ENCODE measurements around the gene DMXL1. TPM values are rescaled to one million over a fixed set of nuclear protein-coding genes. Genes with fewer than 3 reads are reported as not detected.

Gene DMXL1
- total RNA-seq, 1 experiment from 2014 or later = 20.6 TPM

- Histone ChIP-seq H3K9me3 (ENCODE audit: low read length) (no peaks in the 10 kb centered on the region), H3K9me2 (replicated peaks; ENCODE audit: low read length) (no peaks in the 10 kb centered on the region), H3K9ac (ENCODE audit: low read length) (no peak overlapping the region), H3K4me2 (ENCODE audit: low read length) (no peak overlapping the region), H2AFZ (ENCODE audit: low read length) (no peak overlapping the region), H3K4me1 (ENCODE audit: insufficient read depth, low read length) (no peaks in the 10 kb centered on the region), H3K36me3 (ENCODE audit: low read depth, low read length) (no peaks in the 10 kb centered on the region; the same call in 1 of the 2 replicates), H3K27me3 (ENCODE audit: low read length) (no peaks in the 10 kb centered on the region), H3K4me3 (ENCODE audit: low read length) (no peak overlapping the region), H3K27ac (ENCODE audit: low read length) (no peak overlapping the region), H3K79me2 (ENCODE audit: low read length) (no peaks in the 10 kb centered on the region), H3F3A (ENCODE audit: low read length, unreplicated experiment) (no peaks in the 10 kb centered on the region), H4K20me1 (ENCODE audit: low read length) (no peaks in the 10 kb centered on the region)
- ATAC-seq = no peak
- ChIA-PET CTCF (no interaction called here), POLR2A (ENCODE audit: unreplicated experiment) (no interaction called here)
- intact Hi-C loops (cut with micrococcal nuclease) = no loop called here
- no TSS peak for BruUV-seq (replicated peaks)
- no peak for DNase-seq
- TF ChIP-seq CTCF (conservative IDR thresholded peaks at IDR 0.05; ENCODE audit: low read depth, low read length) (no peak), EZH2 (IDR thresholded peaks at IDR 0.05; ENCODE audit: low read length, unreplicated experiment) (no peak), EZH2phosphoT487 (IDR thresholded peaks at IDR 0.05; ENCODE audit: borderline replicate concordance, low read length) (no peak)
These were observed 65.9 kb downstream of the DMXL1 start for GRCh38 chr5:119136666-119137318.

- Histone ChIP-seq H3K9me2 (replicated peaks; ENCODE audit: low read length) (no peaks in the 10 kb centered on the region), H3K4me2 (ENCODE audit: low read length) (no peak overlapping the region), H3F3A (ENCODE audit: low read length, unreplicated experiment) (no peaks in the 10 kb centered on the region), H3K27me3 (ENCODE audit: low read length) (no peaks in the 10 kb centered on the region), H3K9me3 (ENCODE audit: low read length) (no peaks in the 10 kb centered on the region), H3K27ac (ENCODE audit: low read length) (no peak overlapping the region), H2AFZ (ENCODE audit: low read length) (no peak overlapping the region), H3K36me3 (ENCODE audit: low read depth, low read length) (no peaks in the 10 kb centered on the region), H3K4me3 (ENCODE audit: low read length) (no peak overlapping the region), H4K20me1 (ENCODE audit: low read length) (no peaks in the 10 kb centered on the region), H3K4me1 (ENCODE audit: insufficient read depth, low read length) (no peaks in the 10 kb centered on the region), H3K79me2 (ENCODE audit: low read length) (no peaks in the 10 kb centered on the region), H3K9ac (ENCODE audit: low read length) (no peak overlapping the region)
- no TSS peak for BruUV-seq (replicated peaks)
- CTCF ChIA-PET = no interaction called here
- DNase-seq = no peak
- TF ChIP-seq EZH2 (IDR thresholded peaks at IDR 0.05; ENCODE audit: low read length, unreplicated experiment) (no peak), EZH2phosphoT487 (IDR thresholded peaks at IDR 0.05; ENCODE audit: borderline replicate concordance, low read length) (no peak), CTCF (conservative IDR thresholded peaks at IDR 0.05; ENCODE audit: low read depth, low read length) (no peak)
- POLR2A ChIA-PET (ENCODE audit: unreplicated experiment) = no interaction called here
- ATAC-seq = no peak
- intact Hi-C loops (cut with micrococcal nuclease) = no loop called here
These were observed 82.7 kb downstream of the DMXL1 start for GRCh38 chr5:119153629-119154028.

- ATAC-seq (no peak), DNase-seq (no peak)
- no peak for TF ChIP-seq CTCF (conservative IDR thresholded peaks at IDR 0.05; ENCODE audit: low read depth, low read length)
- no peak for TF ChIP-seq EZH2phosphoT487 (IDR thresholded peaks at IDR 0.05; ENCODE audit: borderline replicate concordance, low read length)
- H3K4me1 ChIP-seq (ENCODE audit: insufficient read depth, low read length) = no peaks in the 10 kb centered on the region
- ChIA-PET CTCF (no interaction called here), POLR2A (ENCODE audit: unreplicated experiment) (no interaction called here)
- no peaks in the 10 kb centered on the region for H3K79me2 ChIP-seq (ENCODE audit: low read length)
- BruUV-seq (replicated peaks) = no TSS peak
- no peaks in the 10 kb centered on the region for H3K9me3 ChIP-seq (ENCODE audit: low read length)
- no peak overlapping the region for H3K4me2 ChIP-seq (ENCODE audit: low read length)
- no peaks in the 10 kb centered on the region for H3K36me3 ChIP-seq (ENCODE audit: low read depth, low read length)
- H3K27me3 ChIP-seq (ENCODE audit: low read length) = no peaks in the 10 kb centered on the region
- no peaks in the 10 kb centered on the region for H3F3A ChIP-seq (ENCODE audit: low read length, unreplicated experiment)
- intact Hi-C loops (cut with micrococcal nuclease) = no loop called here
- no peak overlapping the region for H3K27ac ChIP-seq (ENCODE audit: low read length)
- H2AFZ ChIP-seq (ENCODE audit: low read length) = no peak overlapping the region
- H4K20me1 ChIP-seq (ENCODE audit: low read length) = no peaks in the 10 kb centered on the region
- no peak overlapping the region for H3K9ac ChIP-seq (ENCODE audit: low read length)
- H3K4me3 ChIP-seq (ENCODE audit: low read length) = no peak overlapping the region
- no peaks in the 10 kb centered on the region for H3K9me2 ChIP-seq (replicated peaks; ENCODE audit: low read length)
These were observed 87.3 kb downstream of the DMXL1 start for GRCh38 chr5:119158144-119158543.
